GM23248 (cell line): Measurements from ENCODE around the gene PDSS1. TPM values are rescaled to one million over a fixed set of nuclear protein-coding genes. Genes with fewer than 3 reads are reported as not detected.
"Not testable (repeated sequence)": the region's sequence is repeated elsewhere in the genome, so short reads cannot be mapped to it uniquely, and the experiment has no call there.

ENCODE experiments used
- DNase-seq: peaks from one replicate; pipeline ENCODE4 v3.0.0-alpha.2; 2015
- H2AFZ ChIP-seq: fragments of 200-600 bp; sonication (generic); 2 replicates; pipeline ENCODE4 v1.6.1; 2016; ENCODE audit warnings: antibody characterized with exemption
- H3F3A ChIP-seq: fragments of 200-600 bp; sonication (generic); 2 replicates; pipeline ENCODE4 v1.6.1; 2016; ENCODE audit warnings: mild to moderate bottlenecking, antibody characterized with exemption, mixed run types; ENCODE audit not compliant: insufficient read depth
- H3K27ac ChIP-seq: fragments of 200-600 bp; sonication (generic); 2 replicates; pipeline ENCODE4 v1.5.1; 2016; ENCODE audit warnings: mild to moderate bottlenecking
- H3K27me3 ChIP-seq: fragments of 200-600 bp; sonication (generic); replicated peaks from 2 replicates; pipeline ENCODE4 v1.6.1; 2016; ENCODE audit warnings: mild to moderate bottlenecking; ENCODE audit not compliant: insufficient read depth
- H3K36me3 ChIP-seq: fragments of 200-600 bp; sonication (generic); 2 replicates; pipeline ENCODE4 v1.6.1; 2016; ENCODE audit warnings: low read depth, mild to moderate bottlenecking
- H3K4me1 ChIP-seq: fragments of 200-600 bp; sonication (generic); 2 replicates; pipeline ENCODE4 v1.6.1; 2016; ENCODE audit warnings: mild to moderate bottlenecking; ENCODE audit not compliant: insufficient read depth
- H3K4me2 ChIP-seq: fragments of 200-600 bp; sonication (generic); one replicate; pipeline ENCODE4 v1.6.1; 2016; ENCODE audit warnings: mild to moderate bottlenecking; ENCODE audit not compliant: unreplicated experiment
- H3K4me3 ChIP-seq: fragments of 200-600 bp; sonication (generic); 2 replicates; pipeline ENCODE4 v1.5.1; 2016; ENCODE audit warnings: mild to moderate bottlenecking
- H3K79me2 ChIP-seq: fragments of 200-600 bp; sonication (generic); 2 replicates; pipeline ENCODE4 v1.6.1; 2016; ENCODE audit warnings: mild to moderate bottlenecking; ENCODE audit not compliant: insufficient read depth
- H3K9ac ChIP-seq: fragments of 200-600 bp; sonication (generic); 2 replicates; pipeline ENCODE4 v1.6.1; 2016; ENCODE audit warnings: mild to moderate bottlenecking
- H3K9me2 ChIP-seq: fragments of 200-600 bp; sonication (generic); 2 replicates; pipeline ENCODE4 v1.6.1; 2016; ENCODE audit warnings: mixed run types, mild to moderate bottlenecking, moderate library complexity; ENCODE audit not compliant: insufficient read depth
- H3K9me3 ChIP-seq: fragments of 200-600 bp; sonication (generic); one replicate; pipeline ENCODE4 v1.6.1; 2017; ENCODE audit warnings: low read depth
- H4K20me1 ChIP-seq: fragments of 200-600 bp; sonication (generic); 2 replicates; pipeline ENCODE4 v1.6.0; 2016; ENCODE audit not compliant: insufficient read depth
- EZH2 ChIP-seq: fragments of 200-600 bp; sonication (generic); IDR thresholded peaks from 2 replicates; pipeline ENCODE4 v1.6.1; 2018; ENCODE audit warnings: antibody characterized with exemption, mild to moderate bottlenecking; ENCODE audit not compliant: insufficient read depth, poor library complexity, severe bottlenecking
- EZH2phosphoT487 ChIP-seq: fragments of 200-600 bp; sonication (generic); IDR thresholded peaks from 2 replicates; pipeline ENCODE4 v1.6.1; 2018; ENCODE audit warnings: antibody characterized with exemption, moderate library complexity, mild to moderate bottlenecking, low read depth; ENCODE audit not compliant: insufficient read depth
- WGBS, 2 experiments: methylation state at CpG; one replicate each; pipeline ENCODE4 v1.1.6; 2015 to 2017; ENCODE audit warnings: low lambda C conversion rate in 2 of 2, low coverage in 1 of 2; ENCODE audit errors: missing lambda C conversion rate in 2 of 2; 5-methylcytosine and 5-hydroxymethylcytosine counted together
- in situ Hi-C: fragments of 300-500 bp; cut with MboI; formaldehyde crosslinking; loops from 2 replicates; pipeline ENCODE4 v1.15.0; 2020
- polyA plus RNA-seq: library from polyadenylated mRNA; unstranded; fragments of >200 nt; fragmentation: Nextera tagmentation; extraction: Ambion mirVana; gene quantifications from 2 replicates; pipeline ENCODE4 v1.2.1, GENCODE V29; 2016
- total RNA-seq: library from RNA; depleted of rRNA; stranded (reverse); fragments of >200 nt; shearing (Covaris generic); gene quantifications from 2 replicates; pipeline ENCODE4 v1.2.3, GENCODE V29; 2014; rRNA removed

Gene PDSS1
- total RNA-seq (4.0 and 5.1 TPM in 2 replicates), polyA plus RNA-seq (7.2 and 7.3 TPM in 2 replicates)

- H3K27me3 ChIP-seq = no peaks in the 10 kb centered on the region
- H3K4me1 ChIP-seq = peaks cover 8% of the 10 kb centered on the region
- H3K36me3 ChIP-seq = no peaks in the 10 kb centered on the region
- H3K4me2 ChIP-seq = peak within 1 kb of the TSS; percentile 87
- H4K20me1 ChIP-seq = no peaks in the 10 kb centered on the region
- in situ Hi-C loops = loop anchor here (25.0 kb wide), 1 partner anchor 360 kb away; no protein-coding TSS in a partner anchor
- peak within 1 kb of the TSS; percentile 44 for H3K27ac ChIP-seq
- peaks cover 48% of the 10 kb centered on the region for H3K79me2 ChIP-seq
- H3K9me2 ChIP-seq = no peaks in the 10 kb centered on the region
- 1 to 2% methylated on average over 42 to 55 of the region's 82 CpGs for WGBS, 2 experiments
- DNase-seq = peak; percentile 84
- peak within 1 kb of the TSS; percentile 93 for H3K4me3 ChIP-seq
- no peak for TF ChIP-seq EZH2
- TF ChIP-seq EZH2phosphoT487 = no peak
- no peaks in the 10 kb centered on the region for H3K9me3 ChIP-seq
- H2AFZ ChIP-seq = peak within 1 kb of the TSS; percentile 96
- peak within 1 kb of the TSS; percentile 79 for H3K9ac ChIP-seq
- no peaks in the 10 kb centered on the region for H3F3A ChIP-seq
Measured at GRCh38 chr10:26697163-26697921, at the start of gene PDSS1. Gene PDSS1, plus strand, starts transcription at chr10:26697701. Its CDS starts 11 bp downstream, at chr10:26697712.

- 28 to 35% methylated on average over 3 of the region's 3 CpGs for WGBS, 2 experiments
- H2AFZ ChIP-seq, H4K20me1 ChIP-seq, H3K4me2 ChIP-seq, DNase-seq, H3K79me2 ChIP-seq, H3K4me3 ChIP-seq, H3F3A ChIP-seq, H3K9me3 ChIP-seq, H3K27me3 ChIP-seq, H3K9ac ChIP-seq, H3K4me1 ChIP-seq, H3K36me3 ChIP-seq, H3K27ac ChIP-seq, H3K9me2 ChIP-seq, in situ Hi-C loops: not testable (repeated sequence)
Measured at GRCh38 chr10:26648245-26648636, 49.3 kb upstream of the PDSS1 start.

- 20 to 23% methylated on average over 4 of the region's 4 CpGs for whole genome bisulfite sequencing, 2 experiments
- Histone ChIP-seq H4K20me1 (no peaks in the 10 kb centered on the region), H3K79me2 (no peaks in the 10 kb centered on the region), H3F3A (no peaks in the 10 kb centered on the region), H3K36me3 (no peaks in the 10 kb centered on the region), H3K9me3 (no peaks in the 10 kb centered on the region), H3K4me3 (no peak overlapping the region), H2AFZ (no peak overlapping the region), H3K4me2 (no peak overlapping the region), H3K4me1 (no peaks in the 10 kb centered on the region), H3K27ac (no peak overlapping the region), H3K9me2 (no peaks in the 10 kb centered on the region), H3K9ac (no peak overlapping the region), H3K27me3 (no peaks in the 10 kb centered on the region; the same call in 1 of the 2 replicates)
- in situ Hi-C loops = no loop called here
- DNase-seq = no peak
- no peak for TF ChIP-seq EZH2
- TF ChIP-seq EZH2phosphoT487 = no peak
Measured at GRCh38 chr10:26650406-26650805, 47.1 kb upstream of the PDSS1 start.

- in situ Hi-C loops, H3K79me2 ChIP-seq, H3K4me3 ChIP-seq, H4K20me1 ChIP-seq, H3K4me2 ChIP-seq, H3F3A ChIP-seq, H3K27ac ChIP-seq, H3K9ac ChIP-seq, H3K9me2 ChIP-seq, H2AFZ ChIP-seq, H3K36me3 ChIP-seq, H3K4me1 ChIP-seq, DNase-seq, H3K9me3 ChIP-seq, H3K27me3 ChIP-seq: not testable (repeated sequence)
- WGBS, 2 experiments = 11 to 24% methylated on average over 2 of the region's 2 CpGs
Measured at GRCh38 chr10:26651476-26651875, 46.0 kb upstream of the PDSS1 start.
